ENCODE measurements around the gene TMOD2. TPM values are rescaled to one million over a fixed set of nuclear protein-coding genes. Genes with fewer than 3 reads are reported as not detected.

Gene TMOD2
- total RNA-seq, 1 experiment from 2014 or later: 0.71 TPM

DNA sequence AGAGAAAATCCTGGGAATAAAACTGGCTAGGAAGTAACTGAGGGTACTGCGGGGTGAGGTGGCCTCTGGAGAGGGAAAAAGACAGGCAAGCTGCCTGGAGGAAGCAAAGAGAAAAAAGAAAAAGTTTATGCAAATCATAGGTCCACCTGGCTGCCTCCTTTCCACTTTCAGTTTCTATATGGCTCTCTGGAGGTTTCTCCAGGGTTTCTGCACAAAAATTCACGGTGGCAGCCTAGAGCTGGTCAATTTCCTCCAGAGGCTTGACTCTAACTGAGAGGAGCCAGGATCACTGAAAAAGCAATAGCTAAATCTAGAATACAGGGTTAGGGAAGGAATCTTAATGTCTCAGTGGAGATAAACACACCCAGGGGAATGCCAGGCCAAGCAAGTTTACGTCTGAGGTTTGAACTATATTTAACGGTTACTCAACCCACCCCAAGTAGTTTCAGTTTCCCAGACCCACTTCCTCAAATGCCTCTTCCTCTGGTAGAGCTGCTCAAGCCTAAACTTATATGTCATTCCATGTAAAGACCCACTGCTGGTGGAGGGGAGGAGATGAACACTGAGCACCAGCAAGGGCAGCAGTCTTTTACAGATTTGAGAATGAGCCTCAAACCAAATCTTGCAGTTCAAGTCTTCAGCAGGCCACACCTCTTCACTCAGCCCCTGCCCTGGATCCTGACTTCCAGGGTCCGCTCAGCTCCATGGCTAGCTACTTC is 19.7 kb upstream of the TMOD2 start:
- in situ Hi-C loops (cut with HindIII; ENCODE audit: low pct_unique_long_range_greater_than_20kb, low sequenced_read_pairs): no loop called here
- DNase-seq (ENCODE audit: low read depth): no peak

DNA sequence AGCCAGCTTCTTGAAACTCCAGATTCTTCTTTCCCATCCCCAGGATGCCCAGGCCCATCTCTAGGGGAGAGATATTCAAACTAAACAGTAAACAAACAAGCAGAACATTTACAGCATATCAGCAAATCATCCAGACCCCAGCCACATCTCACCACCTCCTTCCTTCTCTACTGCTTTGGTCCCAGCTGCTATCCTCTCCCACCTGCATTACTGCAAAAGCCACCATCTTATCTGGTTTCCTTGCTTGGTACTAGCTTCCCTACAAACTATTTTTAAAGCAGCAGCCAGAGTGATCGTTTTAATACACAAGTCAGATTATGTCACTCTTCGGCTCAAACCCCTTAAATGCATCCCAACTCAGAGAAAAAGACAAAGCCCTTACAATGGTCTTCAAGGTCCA is 18.8 kb upstream of the TMOD2 start:
- in situ Hi-C loops (cut with HindIII; ENCODE audit: low pct_unique_long_range_greater_than_20kb, low sequenced_read_pairs): no loop called here
- no peak for DNase-seq (ENCODE audit: low read depth)

DNA sequence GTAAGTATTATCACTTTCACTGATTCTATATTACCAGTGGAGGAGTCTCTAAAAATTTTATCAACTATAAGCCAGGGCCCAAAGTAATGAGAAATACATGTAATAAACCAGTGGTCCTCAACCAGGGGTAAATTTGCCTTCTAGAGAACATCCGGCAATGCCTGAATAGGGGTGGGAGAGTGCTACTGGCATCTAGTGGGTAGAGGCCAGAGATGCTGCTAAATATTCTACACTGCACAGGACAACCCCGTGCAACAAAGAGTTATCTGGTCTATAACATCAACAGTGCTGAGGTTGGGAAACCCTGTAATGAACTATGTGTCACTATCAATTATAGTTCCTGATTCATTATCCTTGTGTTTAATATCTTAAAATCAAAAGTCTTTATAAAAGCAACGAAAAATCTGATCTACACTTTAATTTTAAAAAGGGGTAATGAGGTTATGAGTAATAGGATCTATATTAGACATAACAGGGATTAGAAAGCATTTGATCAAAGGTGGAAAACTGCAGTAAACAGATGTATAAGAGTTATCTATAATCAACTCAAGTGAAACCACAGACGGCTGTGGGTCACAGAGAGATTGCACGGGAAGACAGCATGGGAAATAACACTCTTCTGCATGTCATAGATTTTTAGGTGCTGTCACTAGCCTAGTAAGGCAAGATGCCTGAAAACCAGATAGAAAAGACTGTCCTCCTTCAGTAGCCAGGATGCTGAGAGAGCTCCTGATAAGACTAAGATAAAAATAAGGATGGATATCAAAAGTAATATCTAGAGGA is 16.0 kb upstream of the TMOD2 start:
- no peak for DNase-seq (ENCODE audit: low read depth)
- in situ Hi-C loops (cut with HindIII; ENCODE audit: low pct_unique_long_range_greater_than_20kb, low sequenced_read_pairs): no loop called here

DNA sequence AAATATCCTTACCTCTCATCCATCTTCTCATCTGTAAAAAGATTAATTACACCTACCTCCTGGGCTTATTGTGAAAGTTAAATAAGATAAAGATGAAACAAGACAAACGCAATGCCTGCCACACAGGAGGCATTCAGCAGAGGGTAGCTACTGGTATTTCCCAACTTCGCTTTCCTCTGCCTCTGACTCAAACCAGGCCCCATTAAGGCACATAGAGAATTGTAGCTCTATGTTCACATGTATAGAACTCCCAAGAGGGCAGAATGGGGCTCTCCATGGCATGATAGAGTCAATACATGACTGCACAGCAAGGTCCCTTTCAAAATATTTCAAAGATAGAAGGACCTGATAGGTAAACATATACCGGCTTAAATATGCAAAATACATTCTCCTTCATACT is 15.3 kb upstream of the TMOD2 start:
- no peak for DNase-seq (ENCODE audit: low read depth)
- in situ Hi-C loops (cut with HindIII; ENCODE audit: low pct_unique_long_range_greater_than_20kb, low sequenced_read_pairs): no loop called here

DNA sequence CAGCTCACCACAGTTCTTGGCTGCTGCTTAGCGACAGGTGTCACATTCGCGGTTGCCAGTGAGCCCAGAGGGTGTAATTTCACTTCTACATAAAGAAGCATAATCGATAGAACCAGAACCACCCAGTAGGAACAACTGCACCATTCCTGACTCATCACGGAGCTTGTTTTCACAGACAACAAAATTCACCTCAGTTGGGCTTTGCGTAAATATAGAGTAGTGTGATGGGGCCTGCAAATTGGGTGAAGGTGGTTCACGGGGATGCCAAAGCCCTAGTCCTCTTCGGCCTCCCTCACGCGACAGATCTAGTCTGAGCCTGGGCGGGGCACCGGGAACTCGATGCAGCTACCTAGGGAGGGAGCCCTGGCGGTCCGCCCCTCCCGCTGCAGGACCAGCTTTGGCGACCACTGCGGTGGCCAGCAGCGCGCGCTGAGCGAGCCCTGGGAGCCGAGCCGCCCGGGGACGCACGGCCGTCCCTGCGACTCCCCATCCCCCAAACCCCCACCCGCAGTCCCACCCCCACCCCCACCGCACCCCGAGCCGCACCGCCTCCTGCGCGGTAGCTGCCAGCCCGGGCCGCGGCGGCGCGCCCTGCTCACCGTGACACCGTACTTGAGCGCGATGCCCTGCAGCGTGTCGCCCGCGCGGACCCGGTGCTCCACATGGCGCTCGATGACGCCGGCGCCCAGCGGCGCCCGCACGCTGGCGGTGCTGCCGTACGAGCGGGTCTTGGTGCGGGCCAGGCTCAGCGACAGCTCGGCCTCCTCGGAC is 14.5 kb upstream of the TMOD2 start:
- DNase-seq (ENCODE audit: low read depth): peak; percentile 30
- in situ Hi-C loops (cut with HindIII; ENCODE audit: low pct_unique_long_range_greater_than_20kb, low sequenced_read_pairs): no loop called here

DNA sequence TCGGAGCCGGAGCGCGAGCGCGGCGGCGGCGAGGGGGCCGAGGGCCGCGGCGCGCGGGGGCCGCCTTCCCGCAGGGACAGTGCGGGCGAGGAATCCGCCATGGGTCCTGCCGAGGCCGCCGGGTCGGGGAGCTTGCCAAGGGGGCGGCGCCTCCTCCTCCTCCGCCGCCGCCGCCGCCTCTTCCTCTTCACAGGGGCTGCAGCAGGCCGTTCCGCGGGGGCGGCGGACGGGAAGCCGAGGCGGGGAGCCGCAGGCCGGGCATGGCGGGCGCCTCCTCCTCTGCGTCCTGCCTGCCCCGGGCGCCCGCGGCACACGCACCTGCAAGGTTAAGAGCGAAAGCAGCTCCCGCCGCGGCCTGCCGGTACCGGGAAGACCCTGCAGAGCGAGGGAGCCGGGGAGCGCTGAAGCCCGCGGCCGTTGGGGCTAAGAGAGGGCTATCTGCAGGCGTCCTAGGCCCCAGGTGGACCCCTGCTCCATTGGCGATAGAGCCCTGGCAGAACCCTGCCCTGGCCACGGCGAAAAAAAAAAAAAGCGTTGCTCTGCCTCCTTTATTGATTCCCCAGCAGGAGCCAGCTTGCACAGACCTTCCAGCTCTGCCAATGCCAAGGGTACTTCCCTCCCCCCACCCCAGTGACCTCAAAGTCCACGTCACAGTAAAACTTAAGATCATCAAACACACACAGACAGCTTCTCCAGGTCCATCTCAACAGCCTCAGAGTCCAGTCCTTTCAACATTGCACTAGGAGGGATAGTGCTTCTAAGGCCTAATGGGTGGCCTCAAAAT is 13.7 kb upstream of the TMOD2 start, which contains the start of gene LYSMD2:
TSS of gene LYSMD2 (minus strand) at position 134 of the 784 bp plus-strand sequence. CDS start at position 101, 33 bp downstream.
- peak; percentile 72 for DNase-seq (ENCODE audit: low read depth)
- in situ Hi-C loops (cut with HindIII; ENCODE audit: low pct_unique_long_range_greater_than_20kb, low sequenced_read_pairs): no loop called here

DNA sequence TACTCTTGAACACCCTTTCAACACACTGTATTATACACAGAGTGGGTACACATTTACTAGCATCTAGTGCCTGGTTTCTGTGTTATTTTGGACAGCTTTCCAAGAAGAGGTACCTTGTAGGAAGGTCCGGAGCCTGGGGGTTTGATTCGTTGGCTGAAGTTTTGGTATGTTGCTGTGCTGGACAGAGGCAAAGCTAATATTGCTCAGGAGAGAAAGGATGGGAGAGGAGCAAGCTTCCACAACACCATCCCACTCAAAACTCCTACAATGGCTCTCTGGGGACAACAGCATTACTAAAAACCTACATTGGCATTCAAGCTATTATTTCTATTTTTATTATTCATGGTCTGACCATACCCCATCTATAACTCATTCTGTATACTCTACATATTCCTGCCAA is 12.8 kb upstream of the TMOD2 start:
- in situ Hi-C loops (cut with HindIII; ENCODE audit: low pct_unique_long_range_greater_than_20kb, low sequenced_read_pairs): no loop called here
- DNase-seq (ENCODE audit: low read depth): no peak

DNA sequence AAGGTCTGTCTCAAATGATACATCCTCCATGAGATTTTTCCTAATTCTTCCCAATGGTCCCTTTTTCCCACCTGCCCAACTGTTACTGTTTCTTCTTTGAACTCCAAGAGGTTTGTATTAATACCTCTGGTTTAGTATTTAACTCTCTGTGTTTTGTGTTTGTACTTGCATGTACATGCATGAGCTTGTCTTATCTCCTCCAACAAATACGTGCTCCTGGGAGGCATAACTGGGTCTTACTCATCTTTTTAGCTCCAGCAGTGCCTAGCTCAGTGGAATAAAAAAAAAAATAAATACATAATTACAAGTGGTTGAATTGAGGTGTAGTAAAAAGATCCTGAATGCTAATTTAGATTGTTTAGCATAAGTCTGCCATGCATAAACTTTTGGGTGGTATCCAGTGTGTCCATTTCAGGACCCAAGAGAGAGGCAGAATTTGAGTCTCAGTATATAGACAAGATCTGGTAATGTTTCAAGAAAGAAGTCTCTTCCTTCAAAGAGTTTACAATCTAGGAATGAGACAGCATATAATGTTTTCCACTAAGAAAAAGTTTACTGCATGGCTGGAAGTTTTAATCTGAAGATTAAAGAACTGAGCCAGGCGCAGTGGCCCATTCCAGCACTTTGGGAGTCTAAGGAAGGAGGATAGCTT is 12.2 kb upstream of the TMOD2 start:
- DNase-seq (ENCODE audit: low read depth): no peak
- in situ Hi-C loops (cut with HindIII; ENCODE audit: low pct_unique_long_range_greater_than_20kb, low sequenced_read_pairs): no loop called here

DNA sequence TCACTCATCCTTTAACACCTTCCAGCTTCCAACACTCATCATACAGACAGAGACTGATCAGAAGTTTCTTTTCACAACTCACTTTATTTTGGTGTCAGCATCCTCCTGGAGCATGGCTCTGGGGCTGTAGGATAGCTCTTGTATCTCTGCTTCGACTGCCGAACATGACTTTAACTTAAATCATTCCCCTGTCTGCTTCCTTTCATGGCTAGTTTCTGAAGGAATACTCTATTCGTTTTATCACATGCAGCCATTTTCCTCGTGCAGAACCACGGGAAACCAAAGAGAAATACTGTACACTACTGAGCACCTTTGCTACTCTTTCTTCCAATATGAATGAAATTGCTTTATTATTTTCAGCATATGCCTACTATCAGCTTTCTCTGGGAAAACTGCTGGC is 2.1 kb upstream of the TMOD2 start:
- no peak for DNase-seq (ENCODE audit: low read depth)
- in situ Hi-C loops (cut with HindIII; ENCODE audit: low pct_unique_long_range_greater_than_20kb, low sequenced_read_pairs): no loop called here

DNA sequence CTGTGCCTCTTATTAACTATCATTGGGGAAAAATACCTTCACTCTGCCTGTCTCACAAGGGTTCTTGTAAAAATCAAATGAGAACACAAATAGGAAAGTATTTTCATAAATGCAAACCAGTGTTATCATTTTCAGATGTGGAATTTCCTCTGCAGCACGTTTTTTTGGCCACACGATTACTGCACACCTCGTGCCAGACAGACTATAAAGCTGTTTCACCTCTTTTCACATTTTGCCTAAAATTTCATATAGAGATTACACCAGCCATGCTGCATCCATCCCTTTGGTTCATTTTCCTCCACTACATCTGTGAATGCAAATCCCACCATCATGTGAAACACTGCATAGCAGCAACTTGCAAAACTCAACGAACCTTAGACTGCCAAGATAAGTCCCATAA is 1.2 kb upstream of the TMOD2 start:
- in situ Hi-C loops (cut with HindIII; ENCODE audit: low pct_unique_long_range_greater_than_20kb, low sequenced_read_pairs): no loop called here
- no peak for DNase-seq (ENCODE audit: low read depth)

DNA sequence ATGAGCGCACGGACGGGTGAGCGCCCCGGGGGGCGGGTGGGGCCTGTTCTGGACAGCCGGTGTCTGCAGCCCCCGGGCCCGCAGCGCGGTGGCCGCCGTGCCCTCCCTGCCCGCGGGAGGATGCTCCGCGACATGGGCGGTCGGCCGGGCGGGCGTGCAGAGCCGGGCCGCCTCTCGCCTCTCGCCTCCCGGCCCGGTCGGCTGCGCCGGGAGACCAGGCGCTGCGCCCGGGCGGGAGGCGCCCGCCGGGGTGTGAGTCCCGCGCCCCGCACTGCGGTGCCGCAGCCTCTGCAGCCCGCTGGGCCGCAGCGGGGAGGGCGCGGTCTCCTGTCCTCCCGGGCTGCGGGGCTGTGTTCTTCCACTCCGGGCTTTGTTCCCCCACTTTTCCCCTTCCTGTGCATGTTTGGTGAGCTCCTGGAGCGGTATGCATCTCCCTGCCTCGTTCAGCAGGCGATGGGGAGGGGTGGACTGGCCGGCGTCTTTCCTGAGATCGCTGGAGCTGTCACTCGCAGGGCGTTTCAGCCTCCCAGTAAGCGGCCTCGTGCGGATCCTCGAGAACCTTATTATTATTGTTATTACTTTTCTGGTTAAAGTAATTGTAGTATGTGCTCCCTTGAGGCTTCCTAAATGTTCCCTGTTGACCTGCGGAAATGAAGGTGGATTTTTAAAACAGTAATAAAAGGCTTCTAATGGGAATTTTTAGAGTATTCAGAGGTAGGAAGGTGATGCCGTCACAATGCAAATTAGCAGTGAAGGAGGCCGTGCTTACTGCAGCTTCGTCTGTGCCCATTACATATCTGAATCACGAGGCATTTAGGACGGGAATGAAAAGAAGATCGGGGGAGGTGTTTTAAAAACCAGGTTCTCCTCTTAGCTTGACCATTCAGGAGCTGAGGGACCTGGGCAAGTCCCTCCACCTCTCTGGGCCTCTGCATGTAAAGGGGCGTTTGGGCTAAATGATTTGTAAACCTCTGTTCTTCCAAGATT is 593 bp downstream of the TMOD2 start:
- in situ Hi-C loops (cut with HindIII; ENCODE audit: low pct_unique_long_range_greater_than_20kb, low sequenced_read_pairs): no loop called here

DNA sequence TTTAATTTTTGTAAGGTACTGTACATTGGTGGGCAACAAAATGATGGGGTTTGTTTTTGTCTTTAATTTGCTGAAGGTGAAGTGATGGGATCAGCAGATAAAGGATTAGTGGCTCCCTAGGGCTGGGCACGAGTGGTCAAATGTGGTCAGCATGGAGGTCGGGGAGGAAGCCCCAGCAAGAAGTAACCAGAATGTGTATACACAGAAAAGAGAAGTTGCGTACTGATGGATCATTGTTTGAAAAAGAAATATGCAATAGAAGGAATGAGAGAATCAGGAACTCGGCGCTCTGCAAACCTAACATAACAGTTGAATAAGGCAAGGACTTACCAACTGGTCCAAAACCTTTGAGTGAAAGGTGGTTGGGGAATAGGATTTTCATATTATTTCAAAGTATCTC is 1.5 kb downstream of the TMOD2 start:
- in situ Hi-C loops (cut with HindIII; ENCODE audit: low pct_unique_long_range_greater_than_20kb, low sequenced_read_pairs): no loop called here
- no peak for DNase-seq (ENCODE audit: low read depth)

More for the DNA sequence above, 593 bp downstream of the TMOD2 start:
- DNase-seq (ENCODE audit: low read depth): peak; percentile 23

DNA sequence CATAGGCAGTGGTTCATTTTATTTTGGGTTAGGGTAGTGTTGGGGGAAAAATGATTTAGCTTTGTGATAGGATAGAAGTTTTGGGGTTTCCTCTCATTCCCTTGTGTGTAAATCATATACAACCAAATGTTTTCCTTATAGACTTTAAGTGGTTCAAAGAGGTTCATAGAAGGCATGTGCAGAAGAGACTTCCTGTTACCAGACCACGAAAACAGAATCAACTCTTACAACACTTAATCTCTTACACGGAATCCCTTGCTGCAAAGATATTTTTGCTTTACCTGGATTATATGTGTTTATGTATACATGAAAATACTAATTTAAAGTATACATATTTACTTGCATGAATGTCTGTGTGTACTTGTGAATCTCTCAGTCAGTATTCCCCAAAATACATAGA is 2.9 kb downstream of the TMOD2 start:
- in situ Hi-C loops (cut with HindIII; ENCODE audit: low pct_unique_long_range_greater_than_20kb, low sequenced_read_pairs): no loop called here
- no peak for DNase-seq (ENCODE audit: low read depth)

DNA sequence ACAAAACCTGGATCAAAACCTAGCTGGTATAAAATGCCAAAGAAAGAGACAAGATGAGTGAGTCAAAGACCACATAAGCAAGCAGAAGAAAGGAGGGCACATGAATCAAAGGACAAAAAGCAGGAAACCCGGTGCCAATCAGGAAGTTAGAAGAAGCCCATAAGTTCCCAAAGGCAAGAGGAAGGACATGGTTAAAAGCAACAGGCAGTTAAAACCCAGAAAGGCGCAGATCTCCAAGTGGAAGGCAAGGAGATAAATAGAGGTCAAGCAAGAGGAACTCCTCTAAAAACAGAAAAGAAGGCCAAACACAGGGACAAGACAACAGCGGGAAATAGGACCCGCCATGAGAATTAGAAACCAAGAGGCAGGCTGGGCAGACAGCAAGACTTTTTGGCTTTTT is 4.4 kb downstream of the TMOD2 start:
- no peak for DNase-seq (ENCODE audit: low read depth)
- in situ Hi-C loops (cut with HindIII; ENCODE audit: low pct_unique_long_range_greater_than_20kb, low sequenced_read_pairs): no loop called here

DNA sequence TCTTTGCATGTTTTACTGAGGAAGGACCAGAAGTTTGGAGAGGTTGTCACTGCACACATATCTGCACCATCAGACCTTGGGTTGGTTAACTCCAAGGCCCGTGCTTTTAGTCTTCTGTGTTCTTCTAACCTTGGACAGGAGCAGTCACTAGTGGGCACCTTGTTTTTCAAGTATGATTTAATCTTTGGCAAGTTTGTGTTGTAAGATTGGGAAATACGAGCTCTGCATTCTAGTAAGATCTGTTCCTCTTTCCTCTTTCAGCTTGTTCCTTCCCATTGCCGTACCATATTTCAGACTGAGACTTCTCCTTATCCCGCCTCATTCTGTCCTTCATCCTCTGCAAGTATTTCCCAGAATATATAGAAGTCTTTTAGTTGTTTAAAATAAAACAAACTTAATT is 5.1 kb downstream of the TMOD2 start:
- DNase-seq (ENCODE audit: low read depth): no peak
- in situ Hi-C loops (cut with HindIII; ENCODE audit: low pct_unique_long_range_greater_than_20kb, low sequenced_read_pairs): no loop called here

DNA sequence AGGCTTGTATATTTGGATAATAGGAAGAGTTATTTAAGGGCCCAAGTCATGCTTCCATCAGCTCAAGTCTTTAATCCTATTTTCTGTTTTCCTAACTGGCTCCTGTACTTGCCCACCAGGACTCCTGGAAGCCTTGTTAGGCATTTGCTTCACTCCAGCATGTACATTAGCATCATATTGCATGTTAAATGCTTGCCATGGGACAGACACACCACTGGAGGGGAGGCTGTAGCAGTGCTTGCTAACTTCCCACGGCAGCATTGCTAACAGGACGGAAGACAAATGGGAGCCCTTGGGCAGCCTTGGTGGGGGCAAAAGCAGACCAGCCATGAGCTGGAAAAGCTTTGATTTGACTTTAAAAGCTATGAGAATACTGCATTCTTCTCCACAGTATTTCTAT is 6.1 kb downstream of the TMOD2 start:
- in situ Hi-C loops (cut with HindIII; ENCODE audit: low pct_unique_long_range_greater_than_20kb, low sequenced_read_pairs): no loop called here
- no peak for DNase-seq (ENCODE audit: low read depth)

DNA sequence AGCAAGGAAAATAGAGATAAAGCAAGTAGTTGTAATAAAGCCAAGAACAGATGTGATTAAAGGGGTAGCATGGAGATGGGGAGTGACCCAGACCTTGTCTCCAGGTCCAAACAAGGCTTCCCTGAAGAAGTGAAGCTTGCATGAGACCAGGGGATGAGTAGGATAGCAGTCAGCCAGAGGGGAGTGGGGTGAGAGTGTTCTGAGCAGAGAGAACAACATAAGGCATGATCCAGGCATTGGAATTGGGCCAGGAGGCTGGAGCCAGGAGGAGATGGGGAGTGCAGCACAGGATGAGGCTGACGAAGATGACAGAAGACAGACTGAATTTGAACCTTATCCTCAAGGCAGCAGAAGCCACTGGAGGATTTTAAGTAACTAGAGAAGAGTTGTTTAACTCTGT is 7.2 kb downstream of the TMOD2 start:
- DNase-seq (ENCODE audit: low read depth): no peak
- in situ Hi-C loops (cut with HindIII; ENCODE audit: low pct_unique_long_range_greater_than_20kb, low sequenced_read_pairs): no loop called here

Data from Caki2 (cell line).